GM12874 (cell line): ENCODE measurements around the gene LRRTM2.

Source experiments
- CTCF ChIP-seq: IDR thresholded peaks from 2 replicates; pipeline ENCODE4 v1.5.1; 2011; ENCODE audit warnings: low read depth, mild to moderate bottlenecking, control low read depth, low read length, moderate library complexity; ENCODE audit not compliant: insufficient read depth

LRRTM2 gene

DNA sequence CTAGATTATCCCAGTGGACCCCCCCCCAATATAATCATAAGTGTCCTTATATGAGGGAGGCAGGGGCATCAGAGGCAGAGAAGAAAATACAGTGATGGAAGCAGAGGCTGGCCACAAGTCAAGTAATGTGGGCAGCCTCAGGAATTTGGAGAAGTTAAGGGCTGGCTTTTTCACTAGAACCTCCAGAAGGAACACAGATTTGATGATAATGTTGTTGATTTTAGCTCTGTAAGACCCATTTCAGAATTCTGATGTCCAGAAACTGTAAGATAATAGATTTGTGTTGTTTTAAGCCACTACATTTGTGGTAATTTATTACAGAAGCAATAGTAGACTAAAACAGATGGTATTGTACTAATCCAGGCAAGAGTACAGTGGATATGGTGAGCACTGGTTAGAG, 36.3 kb upstream of the LRRTM2 start:
- TF ChIP-seq CTCF, result no peak

- TF ChIP-seq CTCF, result no peak
These were observed 35.5 kb upstream of the LRRTM2 start for GRCh38 chr5:138910546-138911185.

- TF ChIP-seq CTCF, result no peak
These were observed 34.6 kb upstream of the LRRTM2 start for GRCh38 chr5:138909734-138910133.

GRCh38 chr5:138905541-138905940, 30.4 kb upstream of the LRRTM2 start:
- TF ChIP-seq CTCF, result no peak

DNA sequence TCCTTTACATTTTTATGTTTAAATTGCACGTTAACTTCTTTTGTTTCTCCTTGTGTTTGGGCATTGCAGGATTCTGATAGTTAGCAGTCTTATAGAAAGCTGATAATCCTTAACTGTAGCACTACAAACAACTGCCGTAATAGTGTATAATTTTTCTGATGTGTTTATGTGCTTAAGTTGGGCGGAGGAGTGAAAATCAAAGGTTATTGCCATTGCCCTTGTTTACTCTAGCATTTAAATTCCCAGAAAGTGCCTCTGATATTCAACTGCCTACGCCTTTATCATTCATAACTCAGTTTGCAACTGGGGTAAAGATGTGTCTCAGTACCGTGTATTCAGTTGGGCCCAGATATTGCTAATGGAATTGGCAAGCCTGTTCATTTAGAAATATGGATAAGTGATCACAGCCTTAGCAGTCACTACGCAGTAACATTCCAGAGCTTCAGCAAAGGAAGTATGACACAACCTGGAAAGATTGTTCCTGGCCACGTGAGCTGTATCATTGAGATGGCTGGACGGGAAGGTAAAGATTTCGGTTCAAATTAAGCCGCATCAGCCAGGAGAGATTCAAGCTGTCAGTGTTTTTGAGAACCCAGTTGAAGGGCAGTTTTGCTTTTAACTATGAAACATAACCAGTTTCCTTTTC, 28.1 kb upstream of the LRRTM2 start:
- TF ChIP-seq CTCF, result no peak

- no peak for TF ChIP-seq CTCF
These were observed 26.6 kb upstream of the LRRTM2 start for GRCh38 chr5:138901716-138902115.

DNA sequence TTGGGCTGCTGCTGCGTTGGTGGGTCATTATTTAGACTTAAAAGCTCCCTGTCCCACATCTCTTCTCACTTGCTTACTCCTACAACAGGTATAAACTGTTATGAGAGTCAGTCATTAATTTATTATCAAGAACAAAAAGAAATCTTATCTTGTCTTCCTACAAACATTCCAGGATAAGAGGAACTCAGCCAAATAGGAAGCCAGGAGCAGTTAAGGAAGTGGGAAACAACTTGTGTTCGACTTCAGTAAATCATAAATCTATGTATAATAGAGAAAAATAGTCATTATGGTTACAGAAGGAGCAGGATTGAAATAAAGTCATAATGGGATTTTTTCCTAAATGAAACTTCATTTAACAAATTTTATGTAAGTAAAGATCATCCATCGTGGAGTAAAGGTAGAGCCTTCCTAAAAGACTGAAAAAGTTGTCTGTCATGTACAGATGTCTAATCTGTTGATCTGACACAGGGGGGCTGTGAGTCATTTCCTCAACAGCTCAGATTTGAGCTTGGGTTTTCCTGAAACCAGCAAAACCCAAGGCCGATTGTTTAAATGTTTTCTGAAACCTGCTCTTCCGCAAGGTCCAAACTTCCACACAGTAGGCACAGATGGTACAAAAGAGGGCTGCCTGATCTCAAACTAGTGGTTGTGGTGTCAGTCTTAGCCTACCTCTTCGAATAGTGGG, 25.3 kb upstream of the LRRTM2 start:
- TF ChIP-seq CTCF, result no peak
